ENCODE results near the gene OGFRL1.

DNA sequence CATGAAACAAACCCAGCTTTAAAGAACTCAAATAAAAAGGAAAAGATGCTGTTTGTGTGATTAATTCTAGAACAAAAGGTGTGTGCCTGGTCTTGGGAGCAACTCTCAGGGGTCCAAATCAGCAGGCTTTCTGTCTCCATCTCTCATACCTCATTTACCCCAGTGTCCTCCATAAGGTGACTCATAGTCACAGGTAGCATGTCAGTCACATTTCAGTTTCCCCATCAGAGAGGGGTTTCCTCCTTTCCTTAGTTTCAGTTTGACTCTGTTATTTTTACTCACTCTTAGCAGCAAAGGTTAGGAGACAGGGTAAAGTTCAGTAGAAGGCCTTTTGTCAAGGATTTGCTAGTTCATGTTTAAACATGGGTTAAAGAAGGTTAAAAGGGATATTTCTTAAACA is 46.2 kb downstream of the OGFRL1 start:
- TF ChIP-seq CTCF (conservative IDR thresholded peaks at IDR 0.05; ENCODE audit: low read depth, low read length) (no peak), EZH2 (IDR thresholded peaks at IDR 0.05; ENCODE audit: borderline replicate concordance, low read depth, low read length, poor library complexity, severe bottlenecking) (no peak)

All from A673 (cell line).